AG10803 (cell line): Measurements from ENCODE around the gene MYO10.

Source experiments
- DNase-seq: peaks from one replicate; pipeline ENCODE4 v3.0.0; 2010; ENCODE audit warnings: low read depth
- H3K4me3 ChIP-seq: 2 replicates; pipeline ENCODE4 v1.5.1; 2011; ENCODE audit warnings: mild to moderate bottlenecking, low read length, control low read depth
- TF ChIP-seq, protein P1 (sequence below): conservative IDR thresholded peaks from 2 replicates; pipeline ENCODE4 v1.5.1; 2011; ENCODE audit warnings: mild to moderate bottlenecking, low read length, control low read depth, inconsistent platforms

MYO10 gene

DNA sequence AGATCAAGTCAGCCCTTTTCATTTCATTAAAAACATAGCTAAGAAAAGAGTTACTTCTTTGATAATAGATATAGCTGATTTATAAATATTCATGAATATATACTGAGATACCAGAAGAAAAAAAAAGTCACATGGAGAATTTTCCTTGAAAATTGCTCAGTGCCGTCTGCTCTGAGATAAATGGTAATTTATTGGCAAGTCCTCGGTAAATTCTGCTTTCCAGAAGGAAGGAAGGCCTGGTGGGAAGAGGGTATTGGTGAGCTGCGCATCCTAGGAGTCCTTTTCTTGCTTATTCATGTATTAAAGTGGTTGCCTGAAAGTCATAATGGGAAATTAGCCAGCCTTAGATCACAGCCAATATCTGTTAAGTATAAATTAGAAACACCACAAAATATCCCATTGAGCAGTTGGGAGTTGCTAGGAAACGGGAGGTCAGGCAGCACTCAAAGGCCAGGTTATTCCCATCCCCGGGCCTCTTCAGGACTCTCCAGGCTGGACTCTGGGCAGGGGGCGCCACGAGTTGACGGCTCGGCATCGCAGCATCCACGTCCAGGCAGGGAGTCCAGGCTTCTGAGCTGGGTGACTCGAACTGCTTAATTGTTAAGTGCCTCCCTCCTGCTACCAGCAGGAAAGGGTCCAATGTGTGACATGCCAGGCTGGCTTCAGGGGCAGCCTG is 202.6 kb downstream of the MYO10 start:
- no peak overlapping the region for H3K4me3 ChIP-seq
- TF ChIP-seq, protein P1, sequence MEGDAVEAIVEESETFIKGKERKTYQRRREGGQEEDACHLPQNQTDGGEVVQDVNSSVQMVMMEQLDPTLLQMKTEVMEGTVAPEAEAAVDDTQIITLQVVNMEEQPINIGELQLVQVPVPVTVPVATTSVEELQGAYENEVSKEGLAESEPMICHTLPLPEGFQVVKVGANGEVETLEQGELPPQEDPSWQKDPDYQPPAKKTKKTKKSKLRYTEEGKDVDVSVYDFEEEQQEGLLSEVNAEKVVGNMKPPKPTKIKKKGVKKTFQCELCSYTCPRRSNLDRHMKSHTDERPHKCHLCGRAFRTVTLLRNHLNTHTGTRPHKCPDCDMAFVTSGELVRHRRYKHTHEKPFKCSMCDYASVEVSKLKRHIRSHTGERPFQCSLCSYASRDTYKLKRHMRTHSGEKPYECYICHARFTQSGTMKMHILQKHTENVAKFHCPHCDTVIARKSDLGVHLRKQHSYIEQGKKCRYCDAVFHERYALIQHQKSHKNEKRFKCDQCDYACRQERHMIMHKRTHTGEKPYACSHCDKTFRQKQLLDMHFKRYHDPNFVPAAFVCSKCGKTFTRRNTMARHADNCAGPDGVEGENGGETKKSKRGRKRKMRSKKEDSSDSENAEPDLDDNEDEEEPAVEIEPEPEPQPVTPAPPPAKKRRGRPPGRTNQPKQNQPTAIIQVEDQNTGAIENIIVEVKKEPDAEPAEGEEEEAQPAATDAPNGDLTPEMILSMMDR: no peak
- DNase-seq: no peak

DNA sequence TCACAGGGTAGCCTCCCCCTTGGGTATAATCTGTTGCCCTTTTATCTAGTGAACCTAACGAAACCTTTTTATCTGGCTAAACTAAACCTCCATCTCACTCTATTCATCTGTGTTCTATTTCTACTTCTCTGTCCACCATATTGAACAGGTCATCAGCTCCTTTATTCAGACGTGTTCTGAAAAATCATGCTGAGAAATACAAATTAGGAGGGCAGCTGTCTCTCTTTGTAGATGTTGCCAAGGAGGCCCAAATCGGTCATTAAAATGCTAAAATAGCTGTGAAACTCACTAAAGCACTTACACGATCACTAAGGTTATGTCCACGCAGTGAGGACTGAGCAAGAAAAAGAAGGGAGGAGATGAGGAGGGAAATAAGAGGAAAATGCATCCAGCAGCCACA is 203.7 kb downstream of the MYO10 start:
- DNase-seq: no peak
- H3K4me3 ChIP-seq: no peak overlapping the region
- TF ChIP-seq, protein P1: no peak

DNA sequence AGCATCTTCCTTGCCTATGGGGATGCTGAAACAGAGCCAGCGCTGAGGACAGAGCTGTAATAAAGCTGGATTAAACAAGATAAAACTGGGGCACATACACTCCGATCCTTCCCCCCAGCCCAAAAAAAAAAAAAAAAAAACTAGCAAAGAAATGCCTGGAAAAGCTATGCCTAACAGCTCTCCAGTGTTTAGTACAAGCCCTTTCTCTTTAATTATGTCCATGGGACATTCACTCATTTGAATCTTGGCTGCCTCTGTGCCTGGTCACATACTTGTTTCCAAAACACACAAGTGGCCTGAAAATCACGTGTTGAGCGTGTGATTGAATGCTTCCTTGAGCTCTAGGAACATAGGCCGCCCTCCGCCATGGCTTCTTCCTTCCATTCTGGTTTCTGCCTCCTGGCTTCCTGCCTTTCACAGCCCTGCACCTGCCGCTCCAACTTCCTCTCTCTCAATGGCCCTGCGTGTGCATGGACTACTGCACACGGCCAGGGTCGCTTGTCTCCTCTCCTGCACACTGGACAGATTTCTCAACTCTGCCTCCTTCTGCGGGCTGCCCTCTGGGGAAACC is 208.2 kb downstream of the MYO10 start:
- TF ChIP-seq, protein P1: no peak
- no peak overlapping the region for H3K4me3 ChIP-seq
- no peak for DNase-seq

DNA sequence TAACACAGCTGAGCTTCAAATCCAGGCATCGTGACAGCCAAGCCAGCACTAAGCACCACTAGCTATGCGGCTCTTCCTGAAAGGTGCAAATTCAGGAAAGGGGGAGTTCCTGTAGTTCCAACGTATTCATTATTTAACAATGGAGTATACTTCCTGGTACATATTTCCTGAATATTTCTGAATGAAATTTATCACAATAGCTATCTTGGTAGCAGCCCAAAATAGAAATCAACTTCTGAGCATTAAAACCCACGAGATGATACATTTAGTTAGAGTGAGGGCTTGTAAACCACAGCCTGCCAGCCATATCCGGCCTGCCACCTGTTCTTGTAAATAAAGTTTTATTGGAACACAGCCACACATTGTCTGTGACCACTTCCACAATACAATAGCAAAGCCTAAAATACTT is 209.5 kb downstream of the MYO10 start:
- TF ChIP-seq, protein P1: no peak
- H3K4me3 ChIP-seq: no peak overlapping the region
- no peak for DNase-seq

DNA sequence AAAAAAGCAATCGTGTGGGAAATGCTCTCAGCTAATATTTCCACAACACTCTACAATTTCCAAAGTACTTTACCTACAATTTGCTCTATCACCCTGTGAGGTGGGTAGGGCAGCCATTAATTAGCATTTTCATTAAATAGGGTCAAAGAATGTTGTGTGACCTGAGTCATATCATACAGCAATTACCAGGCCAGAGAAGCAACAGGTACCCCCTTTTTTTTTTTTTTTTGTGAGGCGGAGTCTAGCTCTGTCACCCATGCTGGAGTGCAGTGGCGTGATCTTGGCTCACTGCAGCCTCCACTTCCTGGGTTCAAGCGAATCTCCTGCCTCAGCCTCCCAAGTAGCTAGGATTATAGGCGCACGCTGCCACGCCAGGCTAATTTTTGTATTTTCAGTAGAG is 210.5 kb downstream of the MYO10 start:
- TF ChIP-seq, protein P1: no peak
- DNase-seq: no peak
- H3K4me3 ChIP-seq: no peak overlapping the region

DNA sequence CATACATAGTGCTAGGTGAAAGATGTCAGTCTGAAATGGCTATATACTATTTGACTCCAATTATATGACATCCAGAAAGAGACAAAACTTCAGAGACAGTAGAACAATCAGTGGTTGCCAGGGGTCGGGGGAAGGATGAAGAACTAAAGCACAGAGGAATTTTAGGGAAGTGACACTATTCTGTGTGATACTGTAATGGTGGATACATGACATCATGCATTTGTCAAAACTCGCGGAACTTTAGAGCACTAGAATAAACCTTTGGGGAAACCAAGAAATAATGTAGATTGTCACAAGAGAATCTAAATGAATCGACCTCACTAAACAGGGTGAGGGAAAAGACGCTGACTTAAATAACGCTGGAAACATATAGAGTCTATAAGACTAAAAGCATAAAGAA is 212.3 kb downstream of the MYO10 start:
- DNase-seq: no peak
- no peak overlapping the region for H3K4me3 ChIP-seq
- TF ChIP-seq, protein P1: no peak

DNA sequence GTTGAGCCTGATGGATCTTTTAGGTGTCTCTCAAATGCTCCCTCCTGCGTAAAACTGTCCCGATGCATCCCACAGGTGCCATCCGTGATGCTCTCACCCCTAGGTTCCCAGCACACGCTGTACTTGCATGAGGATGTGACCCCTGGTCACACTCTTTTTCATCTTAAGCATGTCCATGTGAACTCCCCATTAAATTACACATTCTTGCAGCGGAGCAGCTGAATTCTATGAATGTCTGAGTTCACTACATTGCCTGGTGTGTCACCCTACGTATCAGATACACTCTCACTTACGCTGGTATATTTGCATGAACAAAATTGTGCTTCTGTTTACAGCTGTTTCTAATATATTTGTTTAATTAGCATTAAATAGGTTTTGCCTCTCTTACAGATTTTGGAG is 214.0 kb downstream of the MYO10 start:
- TF ChIP-seq, protein P1: no peak
- no peak overlapping the region for H3K4me3 ChIP-seq
- no peak for DNase-seq
